Uterus (tissue), 2 donors: ENCODE results near the gene ATF6.

Experiments used
- CTCF ChIP-seq, 4 experiments: fragments of 200-600 bp in 2 of 4; fragments of 450-650 bp in 2 of 4; sonication (generic) in 2 of 4; IDR thresholded peaks; one replicate each; pipeline ENCODE4 v1.5.1; 2016 to 2019; ENCODE audit warnings: antibody characterized with exemption in 4 of 4, mild to moderate bottlenecking in 2 of 4, moderate library complexity in 1 of 4
- POLR2A ChIP-seq, 2 donors: fragments of 450-650 bp; IDR thresholded peaks; one replicate each; pipeline ENCODE4 v1.6.1; 2016; ENCODE audit warnings: antibody characterized with exemption in 2 of 2, mild to moderate bottlenecking in 1 of 2, moderate library complexity in 1 of 2

GRCh38 chr1:161772397-161772796, 6.3 kb downstream of the ATF6 start:
- TF ChIP-seq CTCF (IDR thresholded peaks at IDR 0.05) (no peak), POLR2A (IDR thresholded peaks at IDR 0.05) (no peak)
